ENCODE data around the gene CD180.

CD180 gene

GRCh38 chr5:67209141-67209771, 12.7 kb upstream of the CD180 start:
- no peak for DNase-seq

DNA sequence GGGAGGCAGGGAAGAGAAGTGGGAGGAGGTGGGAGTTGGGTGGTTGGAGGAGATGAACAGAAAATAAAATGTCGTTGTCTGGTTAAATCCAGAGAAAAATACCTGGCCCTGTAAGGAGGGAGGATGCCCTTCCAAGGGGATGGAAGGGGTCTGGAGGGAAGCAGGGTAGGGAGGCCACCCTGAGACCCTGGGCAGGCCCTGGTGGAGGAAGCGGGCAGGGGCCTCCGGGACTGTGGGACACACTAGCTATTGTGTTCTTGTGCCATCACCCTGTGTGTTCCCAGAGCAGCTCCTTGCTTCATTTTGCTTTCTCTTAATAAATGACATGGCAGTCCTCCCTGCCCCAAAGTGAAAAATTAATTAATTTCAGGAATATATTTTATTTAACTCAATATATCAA, 11.8 kb upstream of the CD180 start:
- no peak for DNase-seq

GRCh38 chr5:67206929-67207328, 10.3 kb upstream of the CD180 start:
- no peak for DNase-seq

- DNase-seq = no peak
These were observed 9.9 kb upstream of the CD180 start for GRCh38 chr5:67206461-67206860.

DNA sequence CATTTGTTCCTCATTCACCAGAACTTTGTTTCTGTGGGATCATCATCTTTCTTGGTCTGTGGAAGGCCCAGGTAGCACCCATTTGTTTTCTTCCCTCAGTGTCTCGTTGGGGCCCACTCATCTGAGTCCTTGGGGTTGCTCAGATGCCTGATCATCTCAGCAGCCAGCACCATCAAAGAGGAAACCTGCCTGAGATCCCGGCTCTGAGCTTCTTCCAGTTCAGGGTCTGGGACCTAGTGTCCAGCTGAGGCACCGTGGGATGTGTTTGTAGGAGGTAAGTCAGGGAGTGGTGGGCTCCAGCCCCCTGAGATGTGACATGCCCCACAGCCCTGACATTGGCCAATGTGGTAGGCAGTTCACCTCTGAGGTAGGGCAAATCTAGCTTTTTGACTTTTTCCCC, 9.4 kb upstream of the CD180 start:
- no peak for DNase-seq

GRCh38 chr5:67204821-67205220, 8.2 kb upstream of the CD180 start:
- DNase-seq = no peak

- no peak for DNase-seq
These were observed 7.1 kb upstream of the CD180 start for GRCh38 chr5:67203701-67204074.

GRCh38 chr5:67202828-67203227, 6.2 kb upstream of the CD180 start:
- no peak for DNase-seq

- no peak for DNase-seq
These were observed 5.4 kb upstream of the CD180 start for GRCh38 chr5:67201897-67202549.

- no peak for DNase-seq
These were observed 4.4 kb upstream of the CD180 start for GRCh38 chr5:67200809-67201562.

DNA sequence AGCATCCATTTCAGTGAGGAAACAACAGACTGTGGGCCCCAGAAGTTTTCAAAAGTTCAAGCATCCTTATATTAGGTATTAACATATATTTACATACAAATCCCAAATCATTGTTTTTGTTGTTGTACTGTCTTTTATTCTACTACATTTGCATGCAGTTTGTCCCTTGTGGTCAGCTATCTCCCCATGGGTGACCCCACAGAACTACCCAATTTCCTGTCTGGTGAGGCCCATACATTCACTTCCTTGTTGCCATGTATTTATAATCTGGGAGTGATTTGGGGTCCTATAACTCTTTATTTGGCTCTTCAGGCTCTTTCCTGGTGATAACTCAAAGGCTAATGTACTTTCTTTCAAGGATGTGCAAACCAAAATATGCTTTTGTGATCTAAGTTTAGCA, 3.3 kb upstream of the CD180 start:
- DNase-seq = no peak

- no peak for DNase-seq
These were observed 2.3 kb upstream of the CD180 start for GRCh38 chr5:67198917-67199316.

GRCh38 chr5:67197536-67197935, 937 bp upstream of the CD180 start:
- DNase-seq = no peak

- no peak for DNase-seq
These were observed 958 bp downstream of the CD180 start for GRCh38 chr5:67195406-67196275.

DNA sequence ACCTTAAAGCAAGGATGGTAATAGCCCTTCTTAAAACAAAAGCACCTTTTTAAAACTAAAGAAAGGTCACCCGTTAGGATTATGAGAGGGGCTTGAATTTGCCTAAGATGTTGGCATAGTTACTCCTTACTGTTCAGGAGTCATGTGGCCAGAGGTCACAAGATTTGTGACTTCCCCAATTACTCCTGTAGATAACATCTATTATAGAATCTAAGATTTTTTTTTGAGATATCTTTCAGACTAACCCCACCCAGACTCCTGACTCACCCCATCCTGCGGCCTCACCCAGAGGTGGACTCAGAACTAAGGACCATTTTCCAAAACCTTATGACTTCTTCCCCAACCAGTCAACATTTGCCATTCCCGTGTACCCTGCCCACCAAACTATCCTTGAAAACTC, 2.4 kb downstream of the CD180 start:
- no peak for DNase-seq

- DNase-seq = no peak
These were observed 3.2 kb downstream of the CD180 start for GRCh38 chr5:67193439-67193807.

GRCh38 chr5:67192719-67193438, 3.7 kb downstream of the CD180 start:
- no peak for DNase-seq

DNA sequence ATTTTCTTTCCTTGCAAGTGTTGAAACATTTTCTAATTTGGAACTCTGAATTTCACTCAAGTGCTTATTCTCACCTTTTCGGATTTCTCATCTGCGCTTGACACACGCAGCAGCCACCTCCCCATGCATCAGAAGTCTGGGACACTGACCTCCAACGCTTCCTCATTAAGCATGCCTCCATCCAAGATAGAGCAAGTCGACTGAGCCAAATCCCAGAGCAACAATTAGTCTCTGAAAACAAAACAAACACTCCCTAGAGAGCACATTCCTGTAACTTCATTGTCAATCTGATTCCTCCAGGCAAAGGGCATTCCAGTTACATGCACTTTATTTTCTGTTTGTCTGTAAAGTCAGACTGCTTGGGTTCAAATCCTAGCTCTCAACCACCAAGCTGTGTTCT, 5.7 kb downstream of the CD180 start:
- DNase-seq = no peak

- DNase-seq = no peak
These were observed 6.2 kb downstream of the CD180 start for GRCh38 chr5:67190410-67190809.

- DNase-seq = no peak
These were observed 6.7 kb downstream of the CD180 start for GRCh38 chr5:67189931-67190330.

DNA sequence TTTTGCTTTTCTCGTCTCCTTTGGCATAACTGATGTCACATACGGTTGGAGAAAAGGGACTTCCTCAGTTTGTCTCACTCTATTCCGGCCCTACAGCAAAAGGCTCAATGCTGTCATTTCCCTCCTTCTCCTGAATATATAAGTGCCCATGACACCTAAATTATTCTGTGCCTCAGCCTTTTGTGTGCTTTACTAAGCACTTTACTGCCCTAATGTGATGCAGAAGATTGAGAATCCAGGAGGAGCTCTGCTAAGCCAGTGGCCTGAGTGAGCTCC, 7.6 kb downstream of the CD180 start:
- no peak for DNase-seq

- no peak for DNase-seq
These were observed 8.1 kb downstream of the CD180 start for GRCh38 chr5:67188274-67189078.

Measured in GOT3 (cell line).